ENCODE results near the gene SF3A2.

DNA sequence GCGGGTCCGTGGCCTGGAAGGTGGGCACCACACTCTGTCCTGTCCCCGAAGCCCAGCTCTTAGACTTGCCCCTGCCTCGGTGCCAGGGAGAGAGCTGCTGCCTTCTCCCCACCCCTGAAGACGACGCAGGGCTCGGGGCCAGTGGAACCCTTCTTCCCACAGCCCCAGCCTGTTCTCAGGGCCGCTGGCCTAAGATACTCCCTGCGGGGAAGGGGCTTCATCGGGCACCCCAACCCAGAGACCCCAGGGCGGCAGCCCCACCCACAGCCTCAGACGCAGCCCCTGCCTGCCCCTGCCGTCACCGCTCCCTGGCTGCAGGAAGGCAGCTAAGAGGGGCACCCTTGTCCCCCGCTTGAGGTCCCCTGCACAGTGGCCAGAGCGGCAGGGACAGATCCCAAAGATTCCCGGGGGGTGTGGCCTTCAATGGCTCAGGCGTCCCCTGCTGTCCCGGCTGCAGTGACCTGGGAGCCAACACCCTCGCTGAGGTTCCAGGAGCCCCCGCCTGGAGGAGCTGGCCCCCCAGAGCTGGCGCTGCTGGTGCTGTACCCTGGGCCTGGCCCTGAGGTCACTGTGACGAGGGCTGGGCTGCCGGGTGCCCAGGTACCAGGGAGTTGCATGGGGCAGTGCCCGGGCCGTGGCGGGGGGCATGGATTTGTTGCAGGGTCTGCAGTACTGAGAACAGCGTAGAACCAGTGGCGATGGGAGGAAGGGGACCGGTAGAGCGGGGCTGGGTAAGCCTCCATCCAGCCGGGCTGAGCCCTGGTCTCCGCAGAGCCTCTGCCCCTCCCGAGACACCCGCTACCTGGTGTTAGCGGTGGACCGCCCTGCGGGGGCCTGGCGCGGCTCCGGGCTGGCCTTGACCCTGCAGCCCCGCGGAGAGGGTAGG lies 13.5 kb downstream of the SF3A2 start:
- TF ChIP-seq, protein P1, sequence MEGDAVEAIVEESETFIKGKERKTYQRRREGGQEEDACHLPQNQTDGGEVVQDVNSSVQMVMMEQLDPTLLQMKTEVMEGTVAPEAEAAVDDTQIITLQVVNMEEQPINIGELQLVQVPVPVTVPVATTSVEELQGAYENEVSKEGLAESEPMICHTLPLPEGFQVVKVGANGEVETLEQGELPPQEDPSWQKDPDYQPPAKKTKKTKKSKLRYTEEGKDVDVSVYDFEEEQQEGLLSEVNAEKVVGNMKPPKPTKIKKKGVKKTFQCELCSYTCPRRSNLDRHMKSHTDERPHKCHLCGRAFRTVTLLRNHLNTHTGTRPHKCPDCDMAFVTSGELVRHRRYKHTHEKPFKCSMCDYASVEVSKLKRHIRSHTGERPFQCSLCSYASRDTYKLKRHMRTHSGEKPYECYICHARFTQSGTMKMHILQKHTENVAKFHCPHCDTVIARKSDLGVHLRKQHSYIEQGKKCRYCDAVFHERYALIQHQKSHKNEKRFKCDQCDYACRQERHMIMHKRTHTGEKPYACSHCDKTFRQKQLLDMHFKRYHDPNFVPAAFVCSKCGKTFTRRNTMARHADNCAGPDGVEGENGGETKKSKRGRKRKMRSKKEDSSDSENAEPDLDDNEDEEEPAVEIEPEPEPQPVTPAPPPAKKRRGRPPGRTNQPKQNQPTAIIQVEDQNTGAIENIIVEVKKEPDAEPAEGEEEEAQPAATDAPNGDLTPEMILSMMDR (IDR thresholded peaks at IDR 0.05) = no peak
- TF ChIP-seq ZFX (IDR thresholded peaks at IDR 0.05; ENCODE audit: borderline replicate concordance) = no peak
